ENCODE data around the gene NFIA. TPM values are rescaled to one million over a fixed set of nuclear protein-coding genes. Genes with fewer than 3 reads are reported as not detected.

Gene NFIA
- total and polyA plus RNA-seq, 2 of the 13 experiments (the other 11 are each of a cell fraction or from before 2014, with no cell fraction given), result 14.7 to 28.5 TPM

DNA sequence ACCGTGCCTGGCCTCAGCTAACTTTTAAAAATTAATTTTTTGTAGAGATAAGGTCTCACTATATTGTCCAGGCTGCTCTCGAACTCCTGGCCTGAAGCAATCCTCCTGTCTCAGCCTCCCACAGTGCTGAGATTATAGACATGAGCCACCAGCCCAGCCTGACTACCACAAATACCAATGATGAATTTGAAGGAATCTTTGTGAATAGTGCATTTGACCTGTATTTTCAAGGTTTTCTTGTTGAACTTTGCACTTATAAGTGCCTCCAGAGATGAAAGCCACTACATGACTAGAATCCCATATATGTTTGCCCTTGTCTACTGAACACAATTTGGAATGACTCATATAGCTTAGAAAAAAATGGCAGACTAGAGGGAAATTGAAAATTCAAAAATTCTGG, 297.3 kb downstream of the NFIA start (continued):
- TF ChIP-seq ZXDC (CRISPR knock-in tag; IDR thresholded peaks at IDR 0.05) (no peak), MIER3 (CRISPR knock-in tag; IDR thresholded peaks at IDR 0.05; ENCODE audit: borderline replicate concordance) (no peak), EHMT2 (IDR thresholded peaks at IDR 0.05; ENCODE audit: borderline replicate concordance, low read depth, low read length) (peak; percentile 32; the same call in 1 of the 2 replicates), AGO2 (optimal IDR thresholded peaks at IDR 0.05; ENCODE audit: low read depth, low read length) (no peak), ZNF891 (CRISPR knock-in tag; IDR thresholded peaks at IDR 0.05) (no peak), KLF6 (CRISPR knock-in tag; IDR thresholded peaks at IDR 0.05) (no peak), ZNF510 (CRISPR knock-in tag; IDR thresholded peaks at IDR 0.05; ENCODE audit: low read depth) (no peak), ATF4 (CRISPR knock-in tag; IDR thresholded peaks at IDR 0.05) (no peak), ZNF326 (CRISPR knock-in tag; IDR thresholded peaks at IDR 0.05; ENCODE audit: borderline replicate concordance) (no peak)
- TF ChIP-seq, protein P1, sequence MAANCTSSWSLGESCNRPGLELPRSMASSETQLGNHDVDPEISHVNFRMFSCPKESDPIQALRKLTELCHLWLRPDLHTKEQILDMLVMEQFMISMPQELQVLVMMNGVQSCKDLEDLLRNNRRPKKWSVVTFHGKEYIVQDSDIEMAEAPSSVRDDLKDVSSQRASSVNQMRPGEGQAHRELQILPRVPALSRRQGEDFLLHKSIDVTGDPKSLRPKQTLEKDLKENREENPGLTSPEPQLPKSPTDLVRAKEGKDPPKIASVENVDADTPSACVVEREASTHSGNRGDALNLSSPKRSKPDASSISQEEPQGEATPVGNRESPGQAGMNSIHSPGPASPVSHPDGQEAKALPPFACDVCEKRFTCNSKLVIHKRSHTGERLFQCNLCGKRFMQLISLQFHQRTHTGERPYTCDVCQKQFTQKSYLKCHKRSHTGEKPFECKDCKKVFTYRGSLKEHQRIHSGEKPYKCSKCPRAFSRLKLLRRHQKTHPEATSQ (CRISPR knock-in tag; IDR thresholded peaks at IDR 0.05; ENCODE audit: borderline replicate concordance), result no peak
- TF ChIP-seq, protein P2, sequence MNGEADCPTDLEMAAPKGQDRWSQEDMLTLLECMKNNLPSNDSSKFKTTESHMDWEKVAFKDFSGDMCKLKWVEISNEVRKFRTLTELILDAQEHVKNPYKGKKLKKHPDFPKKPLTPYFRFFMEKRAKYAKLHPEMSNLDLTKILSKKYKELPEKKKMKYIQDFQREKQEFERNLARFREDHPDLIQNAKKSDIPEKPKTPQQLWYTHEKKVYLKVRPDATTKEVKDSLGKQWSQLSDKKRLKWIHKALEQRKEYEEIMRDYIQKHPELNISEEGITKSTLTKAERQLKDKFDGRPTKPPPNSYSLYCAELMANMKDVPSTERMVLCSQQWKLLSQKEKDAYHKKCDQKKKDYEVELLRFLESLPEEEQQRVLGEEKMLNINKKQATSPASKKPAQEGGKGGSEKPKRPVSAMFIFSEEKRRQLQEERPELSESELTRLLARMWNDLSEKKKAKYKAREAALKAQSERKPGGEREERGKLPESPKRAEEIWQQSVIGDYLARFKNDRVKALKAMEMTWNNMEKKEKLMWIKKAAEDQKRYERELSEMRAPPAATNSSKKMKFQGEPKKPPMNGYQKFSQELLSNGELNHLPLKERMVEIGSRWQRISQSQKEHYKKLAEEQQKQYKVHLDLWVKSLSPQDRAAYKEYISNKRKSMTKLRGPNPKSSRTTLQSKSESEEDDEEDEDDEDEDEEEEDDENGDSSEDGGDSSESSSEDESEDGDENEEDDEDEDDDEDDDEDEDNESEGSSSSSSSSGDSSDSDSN (CRISPR knock-in tag; IDR thresholded peaks at IDR 0.05), result no peak
- TF ChIP-seq, protein P3, sequence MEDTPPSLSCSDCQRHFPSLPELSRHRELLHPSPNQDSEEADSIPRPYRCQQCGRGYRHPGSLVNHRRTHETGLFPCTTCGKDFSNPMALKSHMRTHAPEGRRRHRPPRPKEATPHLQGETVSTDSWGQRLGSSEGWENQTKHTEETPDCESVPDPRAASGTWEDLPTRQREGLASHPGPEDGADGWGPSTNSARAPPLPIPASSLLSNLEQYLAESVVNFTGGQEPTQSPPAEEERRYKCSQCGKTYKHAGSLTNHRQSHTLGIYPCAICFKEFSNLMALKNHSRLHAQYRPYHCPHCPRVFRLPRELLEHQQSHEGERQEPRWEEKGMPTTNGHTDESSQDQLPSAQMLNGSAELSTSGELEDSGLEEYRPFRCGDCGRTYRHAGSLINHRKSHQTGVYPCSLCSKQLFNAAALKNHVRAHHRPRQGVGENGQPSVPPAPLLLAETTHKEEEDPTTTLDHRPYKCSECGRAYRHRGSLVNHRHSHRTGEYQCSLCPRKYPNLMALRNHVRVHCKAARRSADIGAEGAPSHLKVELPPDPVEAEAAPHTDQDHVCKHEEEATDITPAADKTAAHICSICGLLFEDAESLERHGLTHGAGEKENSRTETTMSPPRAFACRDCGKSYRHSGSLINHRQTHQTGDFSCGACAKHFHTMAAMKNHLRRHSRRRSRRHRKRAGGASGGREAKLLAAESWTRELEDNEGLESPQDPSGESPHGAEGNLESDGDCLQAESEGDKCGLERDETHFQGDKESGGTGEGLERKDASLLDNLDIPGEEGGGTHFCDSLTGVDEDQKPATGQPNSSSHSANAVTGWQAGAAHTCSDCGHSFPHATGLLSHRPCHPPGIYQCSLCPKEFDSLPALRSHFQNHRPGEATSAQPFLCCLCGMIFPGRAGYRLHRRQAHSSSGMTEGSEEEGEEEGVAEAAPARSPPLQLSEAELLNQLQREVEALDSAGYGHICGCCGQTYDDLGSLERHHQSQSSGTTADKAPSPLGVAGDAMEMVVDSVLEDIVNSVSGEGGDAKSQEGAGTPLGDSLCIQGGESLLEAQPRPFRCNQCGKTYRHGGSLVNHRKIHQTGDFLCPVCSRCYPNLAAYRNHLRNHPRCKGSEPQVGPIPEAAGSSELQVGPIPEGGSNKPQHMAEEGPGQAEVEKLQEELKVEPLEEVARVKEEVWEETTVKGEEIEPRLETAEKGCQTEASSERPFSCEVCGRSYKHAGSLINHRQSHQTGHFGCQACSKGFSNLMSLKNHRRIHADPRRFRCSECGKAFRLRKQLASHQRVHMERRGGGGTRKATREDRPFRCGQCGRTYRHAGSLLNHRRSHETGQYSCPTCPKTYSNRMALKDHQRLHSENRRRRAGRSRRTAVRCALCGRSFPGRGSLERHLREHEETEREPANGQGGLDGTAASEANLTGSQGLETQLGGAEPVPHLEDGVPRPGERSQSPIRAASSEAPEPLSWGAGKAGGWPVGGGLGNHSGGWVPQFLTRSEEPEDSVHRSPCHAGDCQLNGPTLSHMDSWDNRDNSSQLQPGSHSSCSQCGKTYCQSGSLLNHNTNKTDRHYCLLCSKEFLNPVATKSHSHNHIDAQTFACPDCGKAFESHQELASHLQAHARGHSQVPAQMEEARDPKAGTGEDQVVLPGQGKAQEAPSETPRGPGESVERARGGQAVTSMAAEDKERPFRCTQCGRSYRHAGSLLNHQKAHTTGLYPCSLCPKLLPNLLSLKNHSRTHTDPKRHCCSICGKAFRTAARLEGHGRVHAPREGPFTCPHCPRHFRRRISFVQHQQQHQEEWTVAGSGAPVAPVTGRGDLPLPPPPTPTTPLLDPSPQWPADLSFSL (CRISPR knock-in tag; IDR thresholded peaks at IDR 0.05), result no peak
- TF ChIP-seq, protein P4, sequence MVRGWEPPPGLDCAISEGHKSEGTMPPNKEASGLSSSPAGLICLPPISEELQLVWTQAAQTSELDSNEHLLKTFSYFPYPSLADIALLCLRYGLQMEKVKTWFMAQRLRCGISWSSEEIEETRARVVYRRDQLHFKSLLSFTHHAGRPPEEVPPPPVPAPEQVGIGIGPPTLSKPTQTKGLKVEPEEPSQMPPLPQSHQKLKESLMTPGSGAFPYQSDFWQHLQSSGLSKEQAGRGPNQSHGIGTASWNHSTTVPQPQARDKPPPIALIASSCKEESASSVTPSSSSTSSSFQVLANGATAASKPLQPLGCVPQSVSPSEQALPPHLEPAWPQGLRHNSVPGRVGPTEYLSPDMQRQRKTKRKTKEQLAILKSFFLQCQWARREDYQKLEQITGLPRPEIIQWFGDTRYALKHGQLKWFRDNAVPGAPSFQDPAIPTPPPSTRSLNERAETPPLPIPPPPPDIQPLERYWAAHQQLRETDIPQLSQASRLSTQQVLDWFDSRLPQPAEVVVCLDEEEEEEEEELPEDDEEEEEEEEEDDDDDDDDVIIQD (CRISPR knock-in tag; IDR thresholded peaks at IDR 0.05; ENCODE audit: low read depth), result peak; percentile 32; the same call in 1 of the 2 replicates
